DMS79 treated with DMSO at 0.1 percent for 48 hours (cell line): ENCODE measurements around the gene KRT78.

ENCODE experiments used
- DNase-seq: peaks from one replicate; lab custom pipeline; 2025; lab: John Stamatoyannopoulos, UW

The KRT78 gene

GRCh38 chr12:52824741-52825410 is 23.9 kb downstream of the KRT78 start:
- no peak for DNase-seq

- DNase-seq: no peak
Observed at GRCh38 chr12:52823761-52824450, 24.9 kb downstream of the KRT78 start.

DNA sequence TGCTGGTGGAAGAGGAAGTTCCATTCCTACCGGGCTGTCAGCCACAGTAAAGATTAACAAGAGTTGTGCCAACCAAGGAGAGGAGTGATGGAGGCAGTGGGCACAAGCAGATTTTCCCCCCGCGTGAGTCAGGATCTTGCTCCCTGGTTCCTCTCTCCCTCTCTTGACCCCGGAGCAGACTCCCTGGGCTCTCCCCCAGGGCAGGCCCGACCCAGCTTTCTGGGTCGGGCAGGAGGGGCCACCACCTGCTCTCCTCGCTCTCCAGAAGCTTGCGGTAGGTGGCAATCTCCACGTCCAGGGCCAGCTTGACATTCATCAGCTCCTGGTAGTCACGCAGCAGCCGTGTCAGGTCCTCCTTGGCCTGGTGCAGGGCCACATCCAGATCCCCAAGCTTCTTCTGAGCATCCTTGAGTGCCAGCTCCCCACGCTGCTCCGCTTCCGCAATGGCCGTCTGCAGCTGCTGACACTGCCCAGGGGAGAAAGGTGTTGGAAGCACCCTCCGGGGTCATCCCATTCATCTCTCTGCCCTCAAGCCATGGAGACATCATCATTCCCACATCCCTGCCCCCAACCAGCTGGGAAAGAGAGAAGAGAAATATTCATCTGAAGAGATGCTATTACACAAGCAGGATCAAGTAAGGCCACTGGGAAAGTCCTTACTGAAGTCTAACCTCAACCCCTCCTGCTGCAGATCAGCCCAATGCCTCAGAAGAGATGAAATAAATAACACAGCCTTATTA is 25.9 kb downstream of the KRT78 start:
- no peak for DNase-seq

DNA sequence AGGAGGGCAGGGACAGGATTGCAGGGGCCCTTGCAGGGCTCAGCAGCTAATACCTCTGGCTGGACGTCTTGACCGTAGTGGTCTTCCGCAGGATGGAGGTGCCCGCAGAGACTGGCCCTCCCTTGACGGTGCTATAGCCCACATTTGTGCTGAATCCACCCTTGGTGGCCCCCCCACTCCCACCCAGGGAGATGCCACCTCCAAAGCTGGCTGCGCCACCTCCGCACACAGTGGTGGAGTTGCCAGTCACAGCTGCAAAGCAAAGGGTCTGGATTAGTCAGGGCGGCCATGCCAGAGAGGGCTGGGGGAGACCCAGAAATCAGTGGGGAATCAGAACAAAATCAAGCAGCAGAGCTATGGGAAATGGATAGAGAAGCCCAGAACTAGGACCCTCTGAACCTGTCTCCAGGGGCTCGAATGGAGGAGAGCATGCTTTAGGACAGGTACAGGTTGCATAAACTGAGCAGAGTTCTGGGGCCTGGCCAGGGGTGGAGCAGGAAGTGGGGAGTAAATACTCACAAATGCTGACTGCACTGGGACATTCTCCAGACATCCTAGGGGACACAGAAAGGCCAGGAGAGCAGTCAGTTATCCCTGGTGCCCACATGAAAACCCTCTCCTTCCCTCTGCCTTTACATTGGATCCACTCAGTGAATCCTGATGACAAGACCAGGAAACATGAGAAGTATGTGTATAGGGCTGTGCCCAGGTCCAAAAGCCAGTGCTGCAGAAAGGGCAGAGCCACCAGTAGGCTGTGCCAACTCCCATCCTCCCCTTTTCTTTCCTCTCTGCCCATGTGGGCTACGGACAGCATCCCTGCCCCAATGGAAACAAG is 26.8 kb downstream of the KRT78 start:
- no peak for DNase-seq

DNA sequence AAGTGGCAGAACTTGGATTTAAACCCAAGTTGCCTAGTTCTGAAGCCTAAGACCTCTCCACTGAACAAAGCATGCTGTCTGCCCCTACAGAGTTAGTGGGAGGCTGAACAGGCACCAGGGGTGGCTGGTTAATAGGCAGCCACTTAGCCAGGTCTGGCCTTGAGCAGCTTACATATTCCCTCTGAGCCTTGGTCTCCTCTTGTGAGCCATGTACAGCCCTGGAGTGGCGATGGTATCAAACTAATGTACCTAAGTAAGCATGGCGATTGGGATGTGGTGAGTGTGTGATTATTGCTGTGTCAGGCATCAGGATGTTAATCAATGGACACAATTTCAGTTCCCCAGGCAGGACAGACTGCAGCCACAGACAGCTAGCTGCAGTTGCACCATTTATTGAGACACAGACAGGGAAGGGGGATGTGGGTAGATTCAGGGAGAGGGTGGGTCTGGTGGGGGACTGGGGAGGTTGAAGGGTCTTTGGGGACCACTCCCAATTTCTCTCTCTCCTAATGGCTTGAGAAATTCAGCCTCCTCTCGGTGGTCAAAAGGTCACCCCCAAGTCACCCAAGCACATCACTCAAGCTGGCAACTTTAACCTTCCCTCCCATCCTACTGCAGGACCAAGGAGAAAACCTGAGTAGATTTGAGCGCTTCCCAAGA is 27.6 kb downstream of the KRT78 start:
- no peak for DNase-seq

GRCh38 chr12:52820521-52820920 is 28.3 kb downstream of the KRT78 start:
- DNase-seq: no peak

GRCh38 chr12:52819731-52820510 is 28.9 kb downstream of the KRT78 start:
- DNase-seq: no peak

DNA sequence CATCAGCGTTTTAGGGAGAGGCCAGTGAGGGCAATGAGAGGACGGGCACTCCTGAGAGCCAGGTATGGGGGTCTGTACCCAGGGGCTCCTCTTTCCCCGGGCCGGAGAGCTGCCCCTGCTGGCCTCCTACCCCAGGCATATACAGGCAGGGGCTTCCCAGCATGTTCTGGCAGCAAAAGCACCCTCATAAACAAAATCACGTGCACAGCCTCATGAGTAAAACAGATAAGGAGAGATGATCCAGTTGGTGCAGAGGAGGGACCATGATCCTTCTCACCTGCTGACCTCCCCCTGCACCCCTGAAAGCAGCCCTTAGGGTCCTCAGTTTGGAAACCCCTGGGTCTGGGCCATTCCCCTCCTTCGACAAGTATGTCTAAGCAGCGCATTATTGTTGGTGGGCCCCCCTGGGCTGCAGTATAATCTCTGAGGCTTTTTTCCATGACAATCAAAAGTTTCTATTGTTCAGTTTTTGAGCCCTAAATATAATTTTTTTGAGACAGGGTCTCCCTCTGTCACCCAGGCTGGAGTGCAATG is 29.8 kb downstream of the KRT78 start:
- DNase-seq: no peak

DNA sequence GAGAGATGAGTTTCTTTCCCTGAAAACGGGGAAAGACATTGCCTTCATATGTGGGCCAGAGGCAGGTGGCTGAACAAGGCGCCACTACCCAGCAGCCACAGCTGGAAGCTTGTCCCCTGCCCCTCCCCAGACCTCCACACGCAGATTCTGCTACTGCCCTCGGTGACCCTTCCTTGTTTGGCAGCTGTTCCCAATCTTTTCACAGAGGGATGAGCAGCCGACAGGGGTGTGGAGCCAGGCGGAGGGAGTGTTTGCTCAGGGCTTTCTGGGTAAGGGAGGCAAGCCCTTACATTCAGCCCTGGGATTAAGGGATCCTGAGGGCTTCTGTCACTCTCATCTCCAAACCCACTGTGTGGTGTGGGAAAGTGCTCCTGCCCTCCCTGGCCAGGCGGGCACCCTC is 30.4 kb downstream of the KRT78 start:
- DNase-seq: no peak

DNA sequence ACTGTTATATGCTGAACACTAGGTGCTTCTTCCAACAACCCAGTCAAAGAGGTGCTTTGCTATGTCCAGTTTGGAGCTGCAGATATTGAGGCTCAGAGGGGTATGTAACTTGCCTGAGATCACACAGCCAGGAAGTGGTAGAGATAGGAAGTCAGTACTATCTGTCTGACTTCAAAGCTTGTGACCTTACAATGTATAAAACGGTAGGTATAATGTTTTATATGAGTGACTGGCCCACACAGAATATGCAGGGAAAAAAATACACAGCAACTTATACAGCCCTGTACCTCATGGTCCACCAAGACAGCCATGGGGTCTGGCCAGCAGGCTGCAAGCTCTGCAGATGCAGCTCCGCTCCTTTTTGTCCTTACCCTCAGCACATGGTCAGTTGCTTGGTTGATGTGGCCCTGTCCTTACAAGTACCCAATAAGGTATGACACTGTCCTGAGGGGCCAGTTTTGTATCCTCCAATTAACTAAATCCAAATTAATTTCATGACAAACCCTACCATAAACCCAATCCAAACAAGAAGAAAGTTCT is 31.0 kb downstream of the KRT78 start:
- DNase-seq: no peak

GRCh38 chr12:52817003-52817698 is 31.6 kb downstream of the KRT78 start:
- no peak for DNase-seq

DNA sequence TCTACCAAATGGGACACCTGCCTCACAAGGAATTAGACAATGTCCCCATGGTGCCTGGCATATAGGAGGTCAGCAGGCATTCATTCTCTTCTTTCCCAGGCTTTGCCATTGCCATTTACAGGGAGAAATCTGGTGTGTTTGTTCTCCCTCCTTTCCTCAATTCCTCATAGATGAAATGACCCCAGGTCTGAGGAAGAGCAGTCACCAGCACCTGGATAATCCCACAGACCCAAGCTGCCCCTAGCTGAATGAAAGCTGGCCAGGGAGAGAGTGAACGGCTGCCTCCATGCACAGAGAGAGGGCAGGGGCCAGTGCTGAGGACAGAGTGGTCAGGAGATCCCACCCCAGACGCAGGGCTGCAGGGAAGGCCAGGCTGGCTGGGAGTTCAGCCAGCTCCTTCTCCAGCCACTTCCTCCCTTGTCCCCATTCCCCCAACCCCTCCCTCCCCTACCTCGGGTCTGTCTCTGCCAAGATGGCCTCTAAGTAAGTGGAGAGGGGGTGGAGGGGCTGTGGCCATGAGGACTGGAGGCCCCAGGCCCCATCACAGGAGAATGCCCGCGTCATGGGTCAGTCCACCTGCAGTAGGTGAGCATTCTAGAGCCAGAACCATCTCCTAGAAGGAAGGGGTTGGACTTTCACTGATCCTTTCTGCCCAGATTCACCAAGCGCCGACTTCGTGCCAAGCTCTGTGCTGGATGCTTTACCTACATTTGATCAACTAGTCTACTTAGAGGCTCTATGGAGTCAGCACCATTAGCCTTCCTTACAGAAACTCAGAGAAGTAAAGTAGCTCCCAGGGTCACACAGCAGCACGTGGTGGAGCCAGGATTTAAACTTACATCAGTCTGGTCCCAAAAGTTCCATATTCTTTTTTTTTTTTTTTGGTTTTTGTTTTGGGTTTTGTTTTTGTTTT is 32.9 kb downstream of the KRT78 start:
- DNase-seq: no peak

- no peak for DNase-seq
Observed at GRCh38 chr12:52815161-52815560, 33.6 kb downstream of the KRT78 start.

GRCh38 chr12:52814710-52815155 is 34.1 kb downstream of the KRT78 start:
- no peak for DNase-seq

- no peak for DNase-seq
Observed at GRCh38 chr12:52813885-52814709, 34.7 kb downstream of the KRT78 start, which contains the start of gene KRT4. Gene KRT4, minus strand, starts transcription at chr12:52814116. Its CDS starts 58 bp downstream, at chr12:52814058.

DNA sequence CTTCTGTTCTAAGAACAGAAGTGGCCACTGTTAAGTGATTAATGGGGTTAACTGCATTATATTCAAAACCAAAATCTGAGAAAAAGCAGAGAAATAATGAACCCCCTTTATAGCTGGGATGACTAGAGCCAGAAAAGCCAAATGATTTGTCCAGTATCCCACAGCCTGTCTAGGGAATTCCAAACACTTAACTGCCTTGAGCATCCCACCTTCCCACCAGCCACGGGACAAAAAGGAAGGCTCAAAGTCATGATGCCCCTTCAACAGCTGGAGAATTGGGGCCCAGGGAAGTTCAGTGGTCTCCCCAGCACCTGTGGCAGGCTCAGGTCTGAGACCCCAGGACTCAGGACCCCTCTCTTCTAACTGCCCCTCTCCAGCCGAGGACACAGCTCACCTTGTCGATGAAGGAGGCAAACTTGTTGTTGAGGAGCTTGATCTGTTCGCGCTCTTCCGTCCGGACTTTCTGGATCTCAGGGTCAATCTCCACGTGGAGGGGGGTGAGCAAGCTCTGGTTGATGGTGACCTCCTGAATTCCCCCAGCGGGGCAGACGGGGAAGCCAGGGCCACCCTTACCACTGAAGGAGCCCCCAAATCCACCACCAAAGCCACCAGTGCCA is 35.5 kb downstream of the KRT78 start:
- no peak for DNase-seq

- no peak for DNase-seq
Observed at GRCh38 chr12:52812749-52813148, 36.0 kb downstream of the KRT78 start.
